K562 (cell line): ENCODE measurements around the gene CD36. TPM values are rescaled to one million over a fixed set of nuclear protein-coding genes. Genes with fewer than 3 reads are reported as not detected.

Experiments
- CREBBP ChIP-seq: IDR thresholded peaks from one replicate; pipeline ENCODE4 v1.6.1; 2012; ENCODE audit warnings: low read depth, mild to moderate bottlenecking, control low read depth, inconsistent platforms, low read length
- CTCF ChIP-seq, 3 experiments: IDR thresholded peaks in 2 of 3; conservative IDR thresholded peaks in 1 of 3; 2 replicates each; pipeline ENCODE4 v1.5.1; 2011 to 2012; ENCODE audit warnings: low read length in 3 of 3, mild to moderate bottlenecking in 3 of 3, control low read depth in 2 of 3, improper control_type of control experiment in 1 of 3, inconsistent platforms in 1 of 3, low read depth in 1 of 3, mixed read lengths in 1 of 3, moderate library complexity in 1 of 3; ENCODE audit not compliant: insufficient read depth in 2 of 3
- RAD21 ChIP-seq, 2 experiments: fragments of 250-450 bp in 1 of 2; fragments of 450-650 bp in 1 of 2; sonication (Bioruptor Pico) in 1 of 2; formaldehyde crosslinking in 1 of 2; IDR thresholded peaks in 1 of 2; conservative IDR thresholded peaks in 1 of 2; 2 replicates each; pipeline versions ENCODE4 v1.4.0 to v1.8.0; 2020 to 2022; ENCODE audit warnings: mild to moderate bottlenecking in 2 of 2, moderate library complexity in 1 of 2
- SMAD4 ChIP-seq: fragments of 250-450 bp; sonication (Bioruptor Pico); conservative IDR thresholded peaks from 2 replicates; pipeline ENCODE4 v1.8.0; 2021; ENCODE audit warnings: inconsistent platforms, mild to moderate bottlenecking, moderate library complexity
- SMC3 ChIP-seq: conservative IDR thresholded peaks from 2 replicates; pipeline ENCODE4 v1.6.1; 2011; ENCODE audit warnings: low read depth, low read length, improper control_type of control experiment; ENCODE audit not compliant: insufficient read depth
- TSHZ1 ChIP-seq: fragments of 250-450 bp; sonication (Bioruptor Pico); IDR thresholded peaks from 2 replicates; pipeline ENCODE4 v1.4.0; 2020; ENCODE audit warnings: mild to moderate bottlenecking, moderate library complexity
- U2AF1 ChIP-seq: fragments of 200-400 bp; formaldehyde crosslinking; optimal IDR thresholded peaks from 2 replicates; pipeline ENCODE3; 2017; ENCODE audit warnings: mild to moderate bottlenecking, low read depth, low read length, moderate library complexity
- polyA plus RNA-seq, 8 experiments: library from polyadenylated mRNA; depleted of rRNA in 4 of 8; stranded (reverse) in 5 of 8; unstranded in 3 of 8; fragments of >200 nt; fragmentation: Nextera tagmentation in 2 of 8; fragmentation: Illumina TruSeq in 1 of 8; extraction: Ambion mirVana in 2 of 8; extraction: Trizol in 1 of 8; gene quantifications; 2 replicates each; pipeline versions ENCODE4 v1.2.1 to v1.2.3, GENCODE V29; 2011 to 2014; ENCODE audit warnings: inconsistent platforms in 1 of 8, missing spikeins in 1 of 8
- total RNA-seq, 7 experiments: library from RNA; depleted of rRNA in 6 of 7; stranded (reverse); fragments of >200 nt in 6 of 7; fragmentation: Illumina TruSeq in 2 of 7; extraction: Trizol in 2 of 7; gene quantifications; 2 replicates each; pipeline versions ENCODE4 v1.2.1 to v1.2.3, GENCODE V29; 2011 to 2021; ENCODE audit warnings: low replicate concordance in 1 of 7
- TF ChIP-seq, protein P1 (sequence below), 2 experiments: IDR thresholded peaks in 1 of 2; conservative IDR thresholded peaks in 1 of 2; 2 replicates each; pipeline ENCODE4 v1.6.1; 2016; ENCODE audit warnings: low read depth in 2 of 2, mild to moderate bottlenecking in 1 of 2, missing compliant biosample characterization in 1 of 2, missing genetic modification characterization in 1 of 2, moderate library complexity in 1 of 2

The CD36 gene
- total and polyA plus RNA-seq, 9 of the 15 experiments (the other 6 are each of a cell fraction or from before 2014, with no cell fraction given) = 0.09 to 4.0 (median 0.42) TPM

GRCh38 chr7:80699045-80699638 is 60.7 kb downstream of the CD36 start (continued):
- TF ChIP-seq TSHZ1 (CRISPR knock-in tag) = no peak
- peak; percentile 84 to 85 for TF ChIP-seq RAD21 (CRISPR knock-in tag; conservative IDR thresholded peaks at IDR 0.05 in 1 of 2, IDR thresholded peaks at IDR 0.05 in 1 of 2)
- TF ChIP-seq SMC3 = peak; percentile 43; the same call in 1 of the 2 replicates
- TF ChIP-seq, protein P1, sequence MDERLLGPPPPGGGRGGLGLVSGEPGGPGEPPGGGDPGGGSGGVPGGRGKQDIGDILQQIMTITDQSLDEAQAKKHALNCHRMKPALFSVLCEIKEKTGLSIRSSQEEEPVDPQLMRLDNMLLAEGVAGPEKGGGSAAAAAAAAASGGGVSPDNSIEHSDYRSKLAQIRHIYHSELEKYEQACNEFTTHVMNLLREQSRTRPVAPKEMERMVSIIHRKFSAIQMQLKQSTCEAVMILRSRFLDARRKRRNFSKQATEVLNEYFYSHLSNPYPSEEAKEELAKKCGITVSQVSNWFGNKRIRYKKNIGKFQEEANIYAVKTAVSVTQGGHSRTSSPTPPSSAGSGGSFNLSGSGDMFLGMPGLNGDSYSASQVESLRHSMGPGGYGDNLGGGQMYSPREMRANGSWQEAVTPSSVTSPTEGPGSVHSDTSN (CRISPR knock-in tag; IDR thresholded peaks at IDR 0.05; ENCODE audit: low read depth) = no peak
- TF ChIP-seq, protein P1 (tag; conservative IDR thresholded peaks at IDR 0.05; ENCODE audit: low read depth) = no peak
- no peak for TF ChIP-seq U2AF1
- TF ChIP-seq CREBBP = no peak
- peak in 2 of 3 experiments; percentile 50 to 66; a peak in 4 of 6 replicates for TF ChIP-seq CTCF (IDR thresholded peaks at IDR 0.05 in 2 of 3, conservative IDR thresholded peaks at IDR 0.05 in 1 of 3; ENCODE audit: insufficient read depth in 2 of 3, low read depth in 1 of 3, low read length in 3 of 3)
- no peak for TF ChIP-seq SMAD4
